ENCODE data around the gene CREB1.

GRCh38 chr2:207549145-207549544, 19.4 kb downstream of the CREB1 start:
- TF ChIP-seq CTCF (IDR thresholded peaks at IDR 0.05) (no peak), TAF1 (IDR thresholded peaks at IDR 0.05; ENCODE audit: borderline replicate concordance, low read depth, low read length) (no peak), REST (IDR thresholded peaks at IDR 0.05; ENCODE audit: low read depth, low read length) (no peak), USF2 (IDR thresholded peaks at IDR 0.05; ENCODE audit: borderline replicate concordance, low read depth, low read length) (no peak)

All from SK-N-SH (cell line).